IPS-NIHi7 (cell line): ENCODE data around the gene MYO9A.
"Not testable (repeated sequence)": the region's sequence is repeated elsewhere in the genome, so short reads cannot be mapped to it uniquely, and the experiment has no call there.

Experiments used
- DNase-seq: peaks from one replicate; pipeline ENCODE4 v3.0.0; 2012; ENCODE audit warnings: mixed read lengths; ENCODE audit errors: extremely low spot score

Gene MYO9A

GRCh38 chr15:72092691-72093090 is 25.3 kb downstream of the MYO9A start:
- DNase-seq = no peak

GRCh38 chr15:72092006-72092405 is 25.9 kb downstream of the MYO9A start:
- DNase-seq = no peak

DNA sequence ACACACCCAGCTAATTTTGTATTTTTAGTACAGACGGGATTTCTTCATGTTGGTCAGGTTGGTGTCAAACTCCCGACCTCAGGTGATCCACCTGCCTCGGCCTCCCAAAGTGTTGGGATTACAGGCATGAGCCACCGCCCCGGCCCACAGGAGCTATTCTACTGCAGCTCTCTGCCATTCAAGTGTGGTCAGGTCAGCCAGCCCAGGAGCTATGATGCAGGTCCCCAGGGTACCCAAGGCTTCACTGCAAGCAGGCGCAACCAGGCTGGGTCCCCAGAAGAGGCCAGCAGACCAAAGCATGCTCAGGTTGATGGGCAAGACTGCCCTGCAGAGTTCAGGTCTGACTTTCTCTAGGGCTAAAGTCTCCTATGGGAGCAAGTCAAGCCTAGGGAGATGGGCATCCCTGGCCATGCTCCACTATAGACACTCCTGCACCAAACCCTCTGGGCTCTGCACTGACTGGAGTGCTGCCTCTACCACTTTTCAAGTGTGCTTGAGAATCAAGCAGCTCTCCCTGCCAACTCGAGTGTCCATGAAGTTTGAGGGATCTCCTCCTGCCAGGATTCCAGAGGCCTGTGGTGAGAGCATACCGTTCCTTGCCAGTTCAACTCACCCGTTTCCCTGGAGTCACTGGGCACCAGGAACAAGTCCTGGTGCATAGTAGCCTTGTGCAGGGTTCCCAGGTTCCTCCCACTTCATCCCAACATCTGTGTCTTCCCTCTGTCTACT is 30.9 kb downstream of the MYO9A start:
- DNase-seq = no peak

- DNase-seq = no peak
Measured at GRCh38 chr15:72086010-72086697, 31.8 kb downstream of the MYO9A start.

GRCh38 chr15:72082176-72082575 is 35.8 kb downstream of the MYO9A start:
- no peak for DNase-seq

- no peak for DNase-seq
Measured at GRCh38 chr15:72078887-72079286, 39.1 kb downstream of the MYO9A start.

- DNase-seq = no peak
Measured at GRCh38 chr15:72077950-72078349, 40.0 kb downstream of the MYO9A start.

DNA sequence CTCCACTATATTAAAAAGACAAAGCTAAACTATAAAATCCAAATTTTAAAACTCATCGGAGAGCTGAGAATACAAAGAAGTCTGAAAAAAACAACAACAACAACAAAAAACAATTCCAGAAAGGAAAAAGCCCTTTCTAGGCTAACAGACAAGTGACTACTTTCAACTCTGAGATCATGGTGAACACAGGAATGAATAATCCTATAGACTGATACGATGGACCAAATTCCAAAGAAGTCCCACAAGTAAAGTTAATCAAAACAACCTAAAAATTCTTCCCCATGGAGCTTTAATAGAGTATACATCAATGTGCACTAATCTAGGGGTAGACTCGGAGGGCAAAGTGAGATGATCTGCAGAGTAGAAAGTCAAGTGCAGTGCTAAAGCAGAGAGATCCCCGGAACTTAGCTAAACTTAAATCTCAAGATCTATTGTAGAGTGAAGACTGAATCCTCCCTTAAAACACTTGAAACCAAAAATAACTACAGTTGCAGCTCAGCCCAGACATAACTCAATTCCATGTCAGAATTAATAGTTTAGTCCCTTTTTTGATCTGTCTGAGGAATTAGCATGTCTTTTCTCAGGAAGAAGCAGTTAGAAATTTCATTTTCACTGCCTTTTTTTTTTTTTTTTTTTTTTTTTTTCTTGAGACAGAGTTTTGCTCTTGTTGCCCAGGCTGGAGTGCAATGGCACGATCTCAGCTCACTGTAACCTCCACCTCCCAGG is 43.5 kb downstream of the MYO9A start:
- no peak for DNase-seq

DNA sequence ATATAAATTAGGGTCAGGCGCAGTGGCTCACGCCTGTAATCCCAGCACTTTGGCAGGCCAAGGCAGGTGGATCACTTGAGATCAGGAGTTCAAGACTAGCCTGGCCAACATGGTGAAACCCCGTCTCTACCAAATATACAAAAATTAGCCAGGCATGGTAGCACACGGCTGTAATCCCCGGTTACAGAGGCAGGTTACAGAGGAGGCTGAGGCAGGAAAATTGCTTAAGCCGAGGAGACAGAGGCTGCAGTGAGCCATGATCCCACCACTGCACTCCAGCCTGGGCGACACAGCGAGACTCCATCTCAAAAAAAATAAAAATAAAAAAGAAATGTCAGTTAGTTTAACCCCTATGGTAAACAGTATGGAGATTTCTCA is 46.5 kb downstream of the MYO9A start:
- DNase-seq = not testable (repeated sequence)

GRCh38 chr15:72070817-72071447 is 47.0 kb downstream of the MYO9A start:
- no peak for DNase-seq

DNA sequence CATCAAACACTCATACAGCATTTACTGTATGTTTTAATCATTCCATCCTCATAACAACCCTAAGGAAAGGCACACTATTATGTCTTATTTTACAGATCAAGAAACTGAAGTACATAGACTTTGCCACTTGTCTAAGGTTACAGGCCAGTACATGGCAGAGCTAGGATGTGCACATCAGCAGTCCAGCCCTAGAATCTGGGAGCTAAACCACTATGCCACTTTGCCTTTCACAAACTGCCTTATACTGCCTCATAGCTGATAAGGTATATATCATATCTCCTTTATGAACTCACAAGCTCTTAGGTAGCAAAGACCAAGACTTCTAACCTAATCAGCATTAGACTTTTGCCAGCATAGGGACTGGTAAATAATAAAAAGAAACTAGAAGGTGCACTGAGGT is 49.1 kb downstream of the MYO9A start:
- DNase-seq = no peak

GRCh38 chr15:72065801-72066200 is 52.1 kb downstream of the MYO9A start:
- DNase-seq = no peak

DNA sequence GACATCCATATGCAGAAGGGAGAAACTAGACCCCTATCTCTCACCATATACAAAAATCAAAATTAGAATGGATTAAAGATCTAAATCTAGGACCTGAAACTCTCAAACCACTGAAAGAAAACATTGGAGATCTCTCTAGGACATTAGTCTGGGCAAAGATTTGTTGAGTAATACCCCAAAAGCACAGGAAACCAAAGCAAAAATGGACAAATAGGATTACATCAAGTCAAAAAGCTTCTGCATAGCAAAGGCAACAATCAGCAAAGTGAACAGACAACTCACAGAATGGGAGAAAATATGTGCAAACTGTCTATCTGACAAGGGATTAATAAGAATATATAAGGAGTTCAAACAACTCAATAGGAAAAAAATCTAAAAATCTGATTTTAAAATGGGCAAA is 54.8 kb downstream of the MYO9A start:
- DNase-seq = no peak

DNA sequence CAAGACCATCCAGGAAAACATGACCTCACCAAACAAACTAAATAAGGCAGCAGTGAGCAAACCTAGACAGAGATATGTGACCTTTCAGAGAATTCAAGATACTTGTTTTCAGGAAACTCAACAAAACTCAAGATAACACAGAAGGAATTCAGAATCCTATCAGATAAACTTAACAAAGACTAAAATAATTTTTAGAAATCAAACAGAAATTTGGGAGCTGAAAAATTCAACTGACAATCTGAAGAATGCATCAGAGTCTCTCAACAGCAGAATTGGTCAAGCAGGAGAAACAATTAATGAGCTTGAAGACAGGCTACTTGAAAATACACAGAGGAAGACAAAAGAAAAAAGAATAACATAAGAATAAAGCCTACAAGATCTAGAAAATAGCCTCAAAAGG is 55.6 kb downstream of the MYO9A start:
- no peak for DNase-seq

- DNase-seq = no peak
Measured at GRCh38 chr15:72060687-72061250, 57.2 kb downstream of the MYO9A start.

DNA sequence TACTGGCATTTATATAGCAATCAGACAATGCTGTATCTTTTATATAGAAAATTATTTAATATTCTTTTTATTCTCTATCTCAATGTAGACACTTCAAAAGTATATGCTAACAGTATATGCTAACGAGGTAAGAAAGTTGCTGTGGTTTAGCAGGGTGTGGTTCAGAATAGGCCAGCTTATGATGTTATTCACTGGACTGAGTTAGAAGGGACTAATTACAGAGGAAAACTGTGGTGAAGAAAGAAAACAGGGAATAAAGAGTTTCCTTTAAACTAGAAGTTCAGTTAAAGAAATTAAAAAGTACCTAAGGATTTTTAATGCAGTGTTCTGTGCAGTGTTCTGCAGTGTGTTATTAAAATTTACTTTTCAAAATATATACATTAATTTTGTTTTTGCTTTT is 59.4 kb downstream of the MYO9A start:
- no peak for DNase-seq

DNA sequence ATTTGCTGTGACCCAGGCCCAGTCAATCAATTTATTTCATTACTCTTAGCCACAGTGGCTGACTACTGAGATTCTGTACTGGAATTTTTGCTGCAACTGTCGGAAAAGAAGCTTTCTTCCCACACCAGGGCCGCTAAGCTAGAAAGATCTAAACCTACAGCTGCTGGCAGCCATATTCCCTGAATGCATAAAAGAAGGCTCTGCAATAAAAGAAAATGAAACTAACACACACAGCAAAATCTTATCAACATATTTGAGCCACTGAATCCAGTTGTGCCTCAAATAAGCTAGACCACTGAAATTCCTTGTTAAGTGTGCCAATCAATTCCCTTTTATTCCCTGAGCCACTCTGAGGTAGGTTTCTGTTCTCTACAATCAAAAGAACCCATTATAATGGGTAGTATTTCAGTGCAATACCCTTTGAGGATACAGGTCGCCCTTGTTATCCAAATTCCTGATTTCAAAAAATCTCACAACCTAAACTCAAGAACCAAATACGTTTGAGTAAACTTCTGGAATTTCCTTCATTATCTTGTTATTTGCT is 60.3 kb downstream of the MYO9A start:
- DNase-seq = no peak

DNA sequence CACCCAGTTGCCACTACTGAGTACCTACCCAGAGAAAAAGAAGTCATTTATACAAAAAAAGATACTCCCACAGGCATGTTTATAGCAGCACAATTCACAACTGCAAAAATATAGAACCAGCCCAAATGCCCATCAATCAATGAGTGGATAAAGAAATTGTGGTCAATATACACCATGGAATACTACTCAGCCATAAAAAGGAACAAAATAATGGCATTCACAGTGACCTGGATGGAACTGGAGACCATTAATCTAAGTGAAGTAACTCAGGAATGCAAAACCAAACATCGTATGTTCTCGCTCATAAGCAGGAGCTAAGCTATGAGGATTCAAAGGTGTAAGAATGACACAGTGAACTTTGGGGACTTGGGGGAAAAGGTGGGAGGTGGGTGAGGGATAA is 61.7 kb downstream of the MYO9A start:
- DNase-seq = not testable (repeated sequence)

- DNase-seq = not testable (repeated sequence)
Measured at GRCh38 chr15:72053297-72053696, 64.7 kb downstream of the MYO9A start.

GRCh38 chr15:72050700-72051099 is 67.2 kb downstream of the MYO9A start:
- no peak for DNase-seq

GRCh38 chr15:72047020-72047419 is 70.9 kb downstream of the MYO9A start:
- DNase-seq = no peak

GRCh38 chr15:72044956-72045355 is 73.0 kb downstream of the MYO9A start:
- no peak for DNase-seq
